ENCODE results near the gene TJP3.

TJP3 gene

GRCh38 chr19:3785938-3786824 is 78.0 kb downstream of the TJP3 start, which contains the start of gene MATK:
Gene MATK (minus strand): TSS chr19:3786381. CDS start chr19:3785135, 1,246 bp downstream.
- no peak for DNase-seq

- no peak for DNase-seq
These were observed 81.0 kb downstream of the TJP3 start for GRCh38 chr19:3788996-3789778.

GRCh38 chr19:3790209-3790734 is 82.1 kb downstream of the TJP3 start:
- DNase-seq = no peak

- no peak for DNase-seq
These were observed 82.8 kb downstream of the TJP3 start for GRCh38 chr19:3790941-3791340.

- DNase-seq = no peak
These were observed 83.9 kb downstream of the TJP3 start for GRCh38 chr19:3792114-3792513.

- no peak for DNase-seq
These were observed 85.6 kb downstream of the TJP3 start for GRCh38 chr19:3793799-3794198.

- DNase-seq = no peak
These were observed 88.2 kb downstream of the TJP3 start for GRCh38 chr19:3796358-3796757.

GRCh38 chr19:3798137-3798536 is 90.0 kb downstream of the TJP3 start:
- no peak for DNase-seq
